Gastroesophageal sphincter (tissue), 4 donors: ENCODE results near the gene CNOT11. TPM values are rescaled to one million over a fixed set of nuclear protein-coding genes. Genes with fewer than 3 reads are reported as not detected.

Experiments
- ATAC-seq: fragments of 150-250 bp; one replicate; pipeline ENCODE4 v1.9.1; 2016; ENCODE audit warnings: mild to moderate bottlenecking, moderate library complexity
- H3K27ac ChIP-seq, 4 donors: fragments of 200-600 bp; sonication (generic) in 3 of 4; 1 replicate in 3 of 4; 2 replicates in 1 of 4; pipeline ENCODE4 v1.5.1; 2016 to 2019
- H3K27me3 ChIP-seq: fragments of 200-600 bp; sonication (generic); one replicate; pipeline ENCODE4 v1.5.1; 2019
- H3K36me3 ChIP-seq, 2 donors: fragments of 200-600 bp; sonication (generic); one replicate each; pipeline ENCODE4 v1.5.1; 2019; ENCODE audit warnings: control low read depth in 1 of 2
- H3K4me1 ChIP-seq, 3 donors: fragments of 200-600 bp; sonication (generic); 1 replicate in 2 of 3; 2 replicates in 1 of 3; pipeline ENCODE4 v1.5.1; 2016 to 2019; ENCODE audit warnings: control low read depth in 2 of 3
- H3K4me3 ChIP-seq, 2 donors: fragments of 200-600 bp; sonication (generic); one replicate each; pipeline ENCODE4 v1.5.1; 2019; ENCODE audit warnings: mild to moderate bottlenecking in 1 of 2, moderate library complexity in 1 of 2
- H3K9me3 ChIP-seq, 3 donors: fragments of 200-600 bp; sonication (generic); one replicate each; pipeline ENCODE4 v1.5.1; 2017 to 2019; ENCODE audit warnings: control low read depth in 2 of 3
- EP300 ChIP-seq: sonication (generic); formaldehyde crosslinking; IDR thresholded peaks from one replicate; pipeline ENCODE4 v1.6.1; 2017; ENCODE audit warnings: antibody characterized with exemption, mild to moderate bottlenecking
- POLR2A ChIP-seq, 2 donors: fragments of 450-650 bp; IDR thresholded peaks; one replicate each; pipeline ENCODE4 v1.6.1; 2017; ENCODE audit warnings: antibody characterized with exemption in 2 of 2, mild to moderate bottlenecking in 2 of 2, moderate library complexity in 1 of 2
- POLR2AphosphoS5 ChIP-seq: sonication (generic); formaldehyde crosslinking; IDR thresholded peaks from one replicate; pipeline ENCODE4 v1.6.1; 2017; ENCODE audit warnings: antibody characterized with exemption
- WGBS, 2 donors: methylation state at CpG; one replicate each; pipeline ENCODE4 v1.1.5; 2018; ENCODE audit warnings: low coverage in 1 of 2; 5-methylcytosine and 5-hydroxymethylcytosine counted together
- total RNA-seq, 4 donors: library from RNA; depleted of rRNA; stranded (reverse); fragments of >200 nt; gene quantifications; one replicate each; pipeline ENCODE4 v1.1.0, GENCODE V29; 2016
- TF ChIP-seq, protein P1 (sequence below), 4 experiments: fragments of 200-600 bp in 2 of 4; fragments of 450-650 bp in 2 of 4; sonication (generic) in 1 of 4; IDR thresholded peaks; one replicate each; pipeline ENCODE4 v1.5.1; 2017 to 2019; ENCODE audit warnings: antibody characterized with exemption in 4 of 4, mild to moderate bottlenecking in 2 of 4, moderate library complexity in 2 of 4

CNOT11 gene
- total RNA-seq, 4 donors from 2014 or later = 26.8 to 36.7 (median 27.8) TPM

DNA sequence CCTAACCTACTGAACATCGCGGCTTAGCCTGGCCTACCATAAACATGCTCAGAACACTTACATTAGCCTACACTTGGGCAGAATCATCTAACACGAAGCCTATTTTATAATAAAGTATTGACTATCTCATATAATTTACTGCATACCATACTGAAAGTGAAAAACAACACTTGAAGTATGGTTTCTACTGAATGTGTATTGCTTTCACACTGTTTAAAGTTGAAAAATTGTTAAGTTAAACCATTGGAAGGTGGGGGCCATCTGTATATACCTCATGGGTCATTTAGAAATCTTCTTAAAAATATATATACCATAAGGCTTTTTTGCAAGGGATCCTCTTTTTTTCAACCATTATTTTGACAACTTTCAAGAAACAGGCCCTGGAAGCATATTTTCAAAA, 39.3 kb downstream of the CNOT11 start:
- Histone ChIP-seq H3K9me3 (no peaks in the 10 kb centered on the region), H3K27me3 (no peaks in the 10 kb centered on the region), H3K4me1 (peaks cover 0 to 13% (median 0%) of the 10 kb centered on the region in 3 donors), H3K4me3 (no peak overlapping the region), H3K27ac (no peak overlapping the region), H3K36me3 (peaks cover 0 to 72% of the 10 kb centered on the region in 2 donors)
- ATAC-seq = no peak
- TF ChIP-seq POLR2AphosphoS5 (no peak), EP300 (no peak), POLR2A (IDR thresholded peaks at IDR 0.05) (no peak)
- TF ChIP-seq, protein P1, sequence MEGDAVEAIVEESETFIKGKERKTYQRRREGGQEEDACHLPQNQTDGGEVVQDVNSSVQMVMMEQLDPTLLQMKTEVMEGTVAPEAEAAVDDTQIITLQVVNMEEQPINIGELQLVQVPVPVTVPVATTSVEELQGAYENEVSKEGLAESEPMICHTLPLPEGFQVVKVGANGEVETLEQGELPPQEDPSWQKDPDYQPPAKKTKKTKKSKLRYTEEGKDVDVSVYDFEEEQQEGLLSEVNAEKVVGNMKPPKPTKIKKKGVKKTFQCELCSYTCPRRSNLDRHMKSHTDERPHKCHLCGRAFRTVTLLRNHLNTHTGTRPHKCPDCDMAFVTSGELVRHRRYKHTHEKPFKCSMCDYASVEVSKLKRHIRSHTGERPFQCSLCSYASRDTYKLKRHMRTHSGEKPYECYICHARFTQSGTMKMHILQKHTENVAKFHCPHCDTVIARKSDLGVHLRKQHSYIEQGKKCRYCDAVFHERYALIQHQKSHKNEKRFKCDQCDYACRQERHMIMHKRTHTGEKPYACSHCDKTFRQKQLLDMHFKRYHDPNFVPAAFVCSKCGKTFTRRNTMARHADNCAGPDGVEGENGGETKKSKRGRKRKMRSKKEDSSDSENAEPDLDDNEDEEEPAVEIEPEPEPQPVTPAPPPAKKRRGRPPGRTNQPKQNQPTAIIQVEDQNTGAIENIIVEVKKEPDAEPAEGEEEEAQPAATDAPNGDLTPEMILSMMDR (IDR thresholded peaks at IDR 0.05) = no peak
- 97 to 100% methylated on average over 3 of the region's 3 CpGs for WGBS, 2 donors

DNA sequence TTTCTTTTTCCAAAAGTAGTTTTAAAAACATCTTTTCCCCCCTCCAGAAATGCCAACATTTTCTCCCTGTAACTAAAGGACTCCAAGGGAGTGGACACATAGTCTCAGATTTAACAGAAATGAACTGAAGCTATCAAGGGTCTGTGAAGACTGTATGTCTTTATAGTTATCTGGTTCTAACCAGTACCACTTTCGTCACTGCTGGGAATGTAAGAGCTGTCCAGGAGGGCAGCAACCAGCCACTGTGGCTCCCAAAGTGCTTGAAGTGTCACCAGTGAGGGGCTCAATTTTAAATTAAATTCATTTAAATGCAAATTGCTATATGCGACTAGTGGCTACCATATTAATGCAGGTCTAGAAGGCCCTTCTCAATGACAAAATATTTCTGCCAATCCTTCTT, 40.9 kb downstream of the CNOT11 start:
- H3K36me3 ChIP-seq = peaks cover 0 to 57% of the 10 kb centered on the region in 2 donors

DNA sequence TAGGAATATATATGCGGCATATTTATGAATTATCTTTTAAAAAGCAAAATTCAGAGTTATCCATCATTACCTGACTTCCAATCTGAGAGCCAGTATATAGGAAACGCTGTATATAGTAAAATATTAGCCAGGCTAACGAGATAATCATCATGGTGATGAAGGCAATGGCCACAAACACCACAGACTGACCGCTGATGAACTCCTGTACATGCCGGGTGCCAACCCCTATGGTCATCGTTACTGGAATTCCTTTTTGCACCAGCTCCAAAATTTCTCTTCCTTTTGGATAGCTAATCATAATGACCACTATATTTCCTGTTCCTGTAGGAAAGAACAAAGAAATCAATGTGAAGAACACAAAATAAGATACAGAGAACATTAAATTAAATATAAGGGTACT, 42.2 kb downstream of the CNOT11 start:
- WGBS, 2 donors = 88 to 94% methylated on average over 5 to 6 of the region's 6 CpGs
- TF ChIP-seq POLR2AphosphoS5 (no peak), POLR2A (IDR thresholded peaks at IDR 0.05) (no peak), EP300 (no peak)
- TF ChIP-seq, protein P1 (IDR thresholded peaks at IDR 0.05) = no peak
- no peak for ATAC-seq
- Histone ChIP-seq H3K27me3 (no peaks in the 10 kb centered on the region), H3K4me3 (no peak overlapping the region), H3K36me3 (peaks cover 0 to 44% of the 10 kb centered on the region in 2 donors), H3K9me3 (no peaks in the 10 kb centered on the region), H3K4me1 (peaks cover 0 to 42% (median 13%) of the 10 kb centered on the region in 3 donors), H3K27ac (no peak overlapping the region)

More for the DNA sequence above, 40.9 kb downstream of the CNOT11 start:
- Histone ChIP-seq H3K9me3 (no peaks in the 10 kb centered on the region), H3K4me3 (no peak overlapping the region), H3K4me1 (peaks cover 0 to 29% (median 3%) of the 10 kb centered on the region in 3 donors), H3K27me3 (no peaks in the 10 kb centered on the region), H3K27ac (no peak overlapping the region)
- TF ChIP-seq, protein P1 (IDR thresholded peaks at IDR 0.05) = no peak
- TF ChIP-seq EP300 = no peak
- TF ChIP-seq POLR2A (IDR thresholded peaks at IDR 0.05) = no peak
- TF ChIP-seq POLR2AphosphoS5 = no peak
- no peak for ATAC-seq
- 97 to 100% methylated on average over 2 of the region's 2 CpGs for WGBS, 2 donors

DNA sequence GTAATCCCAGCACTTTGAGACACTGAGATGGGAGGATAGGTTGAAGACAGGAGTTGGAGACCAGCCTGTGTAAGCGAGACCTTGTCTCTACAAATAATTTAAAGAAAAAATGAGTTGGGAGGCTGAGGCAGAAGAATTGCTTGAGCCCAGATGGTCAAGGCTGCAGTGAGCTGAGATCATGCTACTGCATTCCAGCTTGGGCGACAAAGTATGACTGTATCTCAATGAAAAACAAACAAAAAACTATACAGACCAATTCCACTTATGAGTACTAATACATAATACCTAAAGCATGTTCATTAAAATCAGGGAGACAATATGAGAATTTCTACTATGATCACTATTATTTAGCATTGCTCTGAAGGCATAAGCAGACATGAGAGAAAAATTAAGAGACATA, 43.2 kb downstream of the CNOT11 start:
- Histone ChIP-seq H3K4me1 (peaks cover 0 to 52% (median 17%) of the 10 kb centered on the region in 3 donors), H3K9me3 (no peaks in the 10 kb centered on the region), H3K4me3 (no peak overlapping the region), H3K27ac (no peak overlapping the region), H3K36me3 (peaks cover 0 to 38% of the 10 kb centered on the region in 2 donors), H3K27me3 (no peaks in the 10 kb centered on the region)
- TF ChIP-seq, protein P1 (IDR thresholded peaks at IDR 0.05) = no peak
- TF ChIP-seq POLR2A (IDR thresholded peaks at IDR 0.05) = no peak
- ATAC-seq = no peak
- WGBS, 2 donors = 57 to 85% methylated on average over 2 of the region's 2 CpGs

DNA sequence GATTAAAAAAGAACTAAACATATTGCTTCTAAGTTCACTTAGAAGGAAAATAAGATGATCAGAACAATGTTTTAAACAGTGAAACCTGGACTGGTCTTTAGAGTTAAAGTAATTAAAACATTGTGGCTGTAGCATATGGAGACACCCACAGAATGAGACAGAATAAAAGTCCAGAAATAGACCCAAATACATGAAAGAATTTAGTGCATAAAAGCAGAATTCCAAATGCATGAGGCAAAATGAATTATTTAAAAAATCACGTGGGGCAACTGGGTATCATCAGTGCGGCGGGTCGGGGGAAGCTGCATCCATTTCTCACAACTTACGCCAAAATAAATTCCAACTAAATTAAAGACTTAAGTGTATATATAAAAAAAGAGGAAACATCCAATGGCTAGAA, 43.7 kb downstream of the CNOT11 start:
- Histone ChIP-seq H3K4me1 (peaks cover 0 to 57% (median 17%) of the 10 kb centered on the region in 3 donors), H3K4me3 (no peak overlapping the region), H3K27me3 (no peaks in the 10 kb centered on the region), H3K9me3 (no peaks in the 10 kb centered on the region), H3K27ac (no peak overlapping the region), H3K36me3 (peaks cover 0 to 34% of the 10 kb centered on the region in 2 donors)
- TF ChIP-seq POLR2AphosphoS5 = no peak
- TF ChIP-seq EP300 = no peak
- TF ChIP-seq, protein P1 (IDR thresholded peaks at IDR 0.05) = no peak
- TF ChIP-seq POLR2A (IDR thresholded peaks at IDR 0.05) = no peak
- no peak for ATAC-seq
- WGBS, 2 donors = 57 to 85% methylated on average over 3 to 5 of the region's 5 CpGs
